DOHH2 (cell line): ENCODE results near the gene CIAO2A.
A peak's percentile ranks its signal among the peaks of the same experiment; 100 is the strongest.

ENCODE experiments used
- H3F3A ChIP-seq: fragments of 200-600 bp; sonication (generic), shearing (Covaris generic); 2 replicates; pipeline ENCODE4 v1.6.0; 2016; ENCODE audit warnings: antibody characterized with exemption, mild to moderate bottlenecking; ENCODE audit not compliant: control insufficient read depth, insufficient read depth
- H3K27ac ChIP-seq: fragments of 200-600 bp; sonication (generic); 2 replicates; pipeline ENCODE4 v1.5.1; 2014; ENCODE audit warnings: low read depth, mild to moderate bottlenecking, low read length, moderate library complexity
- H3K27me3 ChIP-seq: fragments of 200-600 bp; sonication (generic); 2 replicates; pipeline ENCODE4 v1.6.1; 2014; ENCODE audit warnings: mild to moderate bottlenecking, low read length, mixed read lengths; ENCODE audit not compliant: control insufficient read depth
- H3K36me3 ChIP-seq: fragments of 200-600 bp; sonication (generic); 2 replicates; pipeline ENCODE4 v1.6.1; 2014; ENCODE audit warnings: mild to moderate bottlenecking, low read length, moderate library complexity, mixed read lengths; ENCODE audit not compliant: control insufficient read depth
- H3K4me1 ChIP-seq: fragments of 200-600 bp; sonication (generic); 2 replicates; pipeline ENCODE4 v1.6.1; 2014; ENCODE audit warnings: mild to moderate bottlenecking, low read length, mixed read lengths; ENCODE audit not compliant: control insufficient read depth
- H3K4me2 ChIP-seq: fragments of 200-600 bp; sonication (generic); 2 replicates; pipeline ENCODE4 v1.6.0; 2014; ENCODE audit warnings: mild to moderate bottlenecking, low read length, moderate library complexity
- H3K4me3 ChIP-seq: fragments of 200-600 bp; sonication (generic); 2 replicates; pipeline ENCODE4 v1.5.1; 2014; ENCODE audit warnings: mild to moderate bottlenecking, low read length, mixed read lengths
- H3K79me2 ChIP-seq: fragments of 200-600 bp; sonication (generic); 2 replicates; pipeline ENCODE4 v1.6.1; 2014; ENCODE audit warnings: mild to moderate bottlenecking, low read length, mixed read lengths; ENCODE audit not compliant: control insufficient read depth
- H3K9me2 ChIP-seq: fragments of 200-600 bp; sonication (generic); replicated peaks from 2 replicates; pipeline ENCODE4 v1.6.1; 2014; ENCODE audit warnings: mild to moderate bottlenecking, low read length, mixed read lengths; ENCODE audit not compliant: control insufficient read depth
- H3K9me3 ChIP-seq: fragments of 200-600 bp; sonication (generic); 2 replicates; pipeline ENCODE4 v1.6.1; 2014; ENCODE audit warnings: antibody characterized with exemption, low read length, mixed read lengths; ENCODE audit not compliant: control insufficient read depth, insufficient read depth
- H4K20me1 ChIP-seq: fragments of 200-600 bp; sonication (generic); 2 replicates; pipeline ENCODE4 v1.6.0; 2014; ENCODE audit warnings: low read depth, mild to moderate bottlenecking, antibody characterized with exemption, low read length, moderate library complexity; ENCODE audit not compliant: control insufficient read depth, insufficient read depth
- EZH2phosphoT487 ChIP-seq: fragments of 200-600 bp; sonication (generic); IDR thresholded peaks from 2 replicates; pipeline ENCODE4 v1.6.1; 2017; ENCODE audit warnings: borderline replicate concordance, mild to moderate bottlenecking, antibody characterized with exemption, low read length, moderate library complexity, mixed read lengths
- TF ChIP-seq, protein P1 (sequence below): fragments of 200-600 bp; sonication (generic); IDR thresholded peaks from one replicate; pipeline ENCODE4 v1.5.1; 2014; ENCODE audit warnings: antibody characterized with exemption, mild to moderate bottlenecking, low read depth, low read length; ENCODE audit not compliant: poor library complexity, severe bottlenecking

The CIAO2A gene

DNA sequence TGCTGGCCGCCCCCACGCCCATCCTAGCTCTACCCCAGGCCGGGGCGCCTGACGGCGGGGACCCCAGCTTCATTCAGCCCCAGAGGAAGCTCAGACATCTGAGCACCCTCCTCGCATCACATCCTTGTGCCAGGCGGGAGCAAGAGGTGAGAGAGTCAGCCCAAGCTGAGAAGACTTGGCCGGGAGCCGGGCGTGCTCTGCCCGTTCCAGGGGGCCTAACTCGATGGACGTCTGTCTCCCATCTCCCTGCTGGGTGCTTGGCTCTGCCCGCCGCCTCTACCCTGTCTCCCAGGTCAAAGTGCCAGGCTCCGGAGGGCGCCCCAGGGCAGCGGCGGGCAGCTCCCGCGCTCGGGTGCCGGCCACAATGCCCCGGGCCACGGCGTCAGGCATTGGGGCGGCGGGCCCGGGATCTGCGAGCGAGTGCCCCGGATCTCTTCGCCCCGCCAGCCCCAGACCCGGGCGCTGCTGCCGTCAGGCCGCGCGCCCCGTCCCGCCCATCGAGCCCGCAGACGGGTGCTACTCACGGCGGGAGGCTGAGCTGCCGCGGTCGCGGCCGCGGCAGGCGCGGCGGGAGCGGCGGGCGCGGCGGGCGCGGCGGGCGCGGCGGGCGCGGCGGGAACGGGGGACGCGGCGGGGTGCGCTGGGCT is 47.7 kb downstream of the CIAO2A start:
- Histone ChIP-seq H3K27ac (no peak overlapping the region), H3K4me2 (peak overlapping the region; percentile 37), H4K20me1 (no peaks in the 10 kb centered on the region), H3K4me3 (peak overlapping the region; percentile 23; the same call in 1 of the 2 replicates), H3F3A (no peaks in the 10 kb centered on the region), H3K27me3 (peaks cover 32% of the 10 kb centered on the region), H3K4me1 (peaks cover 13% of the 10 kb centered on the region), H3K36me3 (no peaks in the 10 kb centered on the region), H3K79me2 (no peaks in the 10 kb centered on the region), H3K9me2 (no peaks in the 10 kb centered on the region), H3K9me3 (no peaks in the 10 kb centered on the region)
- no peak for TF ChIP-seq EZH2phosphoT487
- TF ChIP-seq, protein P1, sequence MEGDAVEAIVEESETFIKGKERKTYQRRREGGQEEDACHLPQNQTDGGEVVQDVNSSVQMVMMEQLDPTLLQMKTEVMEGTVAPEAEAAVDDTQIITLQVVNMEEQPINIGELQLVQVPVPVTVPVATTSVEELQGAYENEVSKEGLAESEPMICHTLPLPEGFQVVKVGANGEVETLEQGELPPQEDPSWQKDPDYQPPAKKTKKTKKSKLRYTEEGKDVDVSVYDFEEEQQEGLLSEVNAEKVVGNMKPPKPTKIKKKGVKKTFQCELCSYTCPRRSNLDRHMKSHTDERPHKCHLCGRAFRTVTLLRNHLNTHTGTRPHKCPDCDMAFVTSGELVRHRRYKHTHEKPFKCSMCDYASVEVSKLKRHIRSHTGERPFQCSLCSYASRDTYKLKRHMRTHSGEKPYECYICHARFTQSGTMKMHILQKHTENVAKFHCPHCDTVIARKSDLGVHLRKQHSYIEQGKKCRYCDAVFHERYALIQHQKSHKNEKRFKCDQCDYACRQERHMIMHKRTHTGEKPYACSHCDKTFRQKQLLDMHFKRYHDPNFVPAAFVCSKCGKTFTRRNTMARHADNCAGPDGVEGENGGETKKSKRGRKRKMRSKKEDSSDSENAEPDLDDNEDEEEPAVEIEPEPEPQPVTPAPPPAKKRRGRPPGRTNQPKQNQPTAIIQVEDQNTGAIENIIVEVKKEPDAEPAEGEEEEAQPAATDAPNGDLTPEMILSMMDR: no peak

DNA sequence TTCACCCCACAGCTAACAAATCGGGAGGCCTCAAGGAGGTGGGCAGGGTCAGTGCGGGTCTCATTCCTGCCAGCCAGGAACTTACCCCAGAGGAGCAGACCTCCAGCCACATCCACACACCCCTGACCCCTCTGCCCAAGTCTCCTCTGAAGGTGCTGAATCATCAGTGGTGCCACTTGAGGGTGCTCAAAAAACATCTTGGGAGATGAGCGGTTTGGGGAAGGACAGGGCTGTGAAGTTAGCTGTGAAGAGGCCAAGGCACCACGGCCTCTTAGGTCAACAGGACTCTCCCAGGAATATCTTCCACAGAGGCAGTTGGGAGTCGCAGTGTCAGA is 48.6 kb downstream of the CIAO2A start:
- Histone ChIP-seq H3F3A (no peaks in the 10 kb centered on the region), H3K79me2 (no peaks in the 10 kb centered on the region), H3K4me3 (no peak overlapping the region), H3K36me3 (no peaks in the 10 kb centered on the region), H4K20me1 (no peaks in the 10 kb centered on the region), H3K4me2 (no peak overlapping the region), H3K4me1 (peaks cover 13% of the 10 kb centered on the region), H3K27ac (no peak overlapping the region), H3K27me3 (peaks cover 32% of the 10 kb centered on the region), H3K9me3 (no peaks in the 10 kb centered on the region), H3K9me2 (no peaks in the 10 kb centered on the region)
- no peak for TF ChIP-seq EZH2phosphoT487
- TF ChIP-seq, protein P1: no peak

DNA sequence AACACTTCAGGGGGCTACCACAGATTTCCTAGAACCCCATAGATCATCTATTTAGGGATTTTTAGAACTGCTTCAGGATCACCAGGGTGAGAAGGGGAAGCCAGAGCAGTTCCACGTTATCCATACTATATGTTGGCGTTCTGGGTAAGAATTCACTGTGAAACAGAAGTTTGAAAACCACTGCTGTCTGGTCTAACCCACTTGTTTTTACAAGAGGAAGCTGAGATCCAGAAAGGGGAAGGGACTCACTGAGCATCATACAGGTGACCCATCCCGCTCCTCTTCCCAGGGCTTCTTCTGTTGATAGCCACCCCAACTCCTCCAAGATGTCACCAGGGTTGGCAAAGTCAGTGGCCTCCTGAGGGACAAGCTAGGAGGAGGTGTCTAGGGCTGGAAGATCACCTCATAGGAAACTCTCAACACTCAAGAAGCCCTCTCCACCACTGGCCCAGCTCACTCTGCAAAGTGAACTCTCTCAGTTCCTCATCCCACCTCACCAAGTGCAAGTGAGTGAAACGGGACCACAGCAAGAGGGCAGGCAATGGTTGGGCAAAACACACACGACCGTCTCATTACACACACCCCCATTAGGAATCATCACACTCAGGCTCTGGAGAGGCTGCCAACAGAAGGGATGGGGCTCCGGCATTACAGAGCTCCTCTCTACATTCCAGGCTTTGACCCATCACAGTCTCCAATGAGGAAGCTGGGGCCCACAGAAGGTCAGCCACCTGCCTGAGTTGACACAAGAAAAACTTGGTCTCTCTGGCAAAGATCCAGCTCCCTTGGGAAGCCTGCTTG is 49.1 kb downstream of the CIAO2A start:
- H3K27me3 ChIP-seq: peaks cover 32% of the 10 kb centered on the region
- no peaks in the 10 kb centered on the region for H3K9me3 ChIP-seq
- H4K20me1 ChIP-seq: no peaks in the 10 kb centered on the region
- H3K36me3 ChIP-seq: no peaks in the 10 kb centered on the region
- H3K4me1 ChIP-seq: peaks cover 13% of the 10 kb centered on the region
- no peaks in the 10 kb centered on the region for H3F3A ChIP-seq
- no peak overlapping the region for H3K27ac ChIP-seq
- H3K4me3 ChIP-seq: no peak overlapping the region
- H3K79me2 ChIP-seq: no peaks in the 10 kb centered on the region
- TF ChIP-seq EZH2phosphoT487: no peak
- TF ChIP-seq, protein P1: no peak
- no peaks in the 10 kb centered on the region for H3K9me2 ChIP-seq
- no peak overlapping the region for H3K4me2 ChIP-seq
